GM21526 (cell line): Measurements from ENCODE around the gene SORCS3.

Source experiments
- ATAC-seq: cut with Tn5 transposase; IDR thresholded peaks from one replicate; pipeline ENCODE4 v1.9.1; 2021; ENCODE audit warnings: moderate library complexity; ENCODE audit not compliant: unreplicated experiment, low FRiP score

Gene SORCS3

GRCh38 chr10:104642658-104643302 lies 1.7 kb downstream of the SORCS3 start:
- no peak for ATAC-seq

- no peak for ATAC-seq
Measured at GRCh38 chr10:104643303-104643663, 2.2 kb downstream of the SORCS3 start.

- ATAC-seq, result no peak
Measured at GRCh38 chr10:104646146-104646545, 5.1 kb downstream of the SORCS3 start.

GRCh38 chr10:104648421-104648820 lies 7.3 kb downstream of the SORCS3 start:
- no peak for ATAC-seq

GRCh38 chr10:104650072-104650471 lies 9.0 kb downstream of the SORCS3 start:
- no peak for ATAC-seq

GRCh38 chr10:104650635-104651331 lies 9.7 kb downstream of the SORCS3 start:
- no peak for ATAC-seq

GRCh38 chr10:104657036-104657435 lies 15.9 kb downstream of the SORCS3 start:
- no peak for ATAC-seq

GRCh38 chr10:104657457-104657856 lies 16.4 kb downstream of the SORCS3 start:
- no peak for ATAC-seq

GRCh38 chr10:104658067-104658466 lies 17.0 kb downstream of the SORCS3 start:
- no peak for ATAC-seq

- no peak for ATAC-seq
Measured at GRCh38 chr10:104659809-104660208, 18.7 kb downstream of the SORCS3 start.

GRCh38 chr10:104663076-104663475 lies 22.0 kb downstream of the SORCS3 start:
- no peak for ATAC-seq

GRCh38 chr10:104663563-104663962 lies 22.5 kb downstream of the SORCS3 start:
- ATAC-seq, result no peak

- ATAC-seq, result no peak
Measured at GRCh38 chr10:104664205-104664604, 23.1 kb downstream of the SORCS3 start.

GRCh38 chr10:104665174-104665573 lies 24.1 kb downstream of the SORCS3 start:
- ATAC-seq, result no peak

- ATAC-seq, result no peak
Measured at GRCh38 chr10:104666106-104666505, 25.0 kb downstream of the SORCS3 start.

GRCh38 chr10:104676874-104677273 lies 35.8 kb downstream of the SORCS3 start:
- ATAC-seq, result no peak

GRCh38 chr10:104678658-104679057 lies 37.6 kb downstream of the SORCS3 start:
- no peak for ATAC-seq

GRCh38 chr10:104680467-104681401 lies 39.6 kb downstream of the SORCS3 start:
- ATAC-seq, result no peak

GRCh38 chr10:104681485-104681884 lies 40.4 kb downstream of the SORCS3 start:
- ATAC-seq, result no peak

- no peak for ATAC-seq
Measured at GRCh38 chr10:104683567-104683966, 42.5 kb downstream of the SORCS3 start.

GRCh38 chr10:104686829-104687228 lies 45.7 kb downstream of the SORCS3 start:
- ATAC-seq, result no peak
